K562 (cell line): Measurements from ENCODE around the gene SATB2. TPM values are rescaled to one million over a fixed set of nuclear protein-coding genes. Genes with fewer than 3 reads are reported as not detected.

Experiments
- BCOR ChIP-seq: fragments of 450-650 bp; IDR thresholded peaks from 2 replicates; pipeline ENCODE4 v1.6.1; 2016
- CEBPB ChIP-seq: fragments of 450-650 bp; IDR thresholded peaks from 2 replicates; pipeline ENCODE4 v1.6.1; 2016; ENCODE audit warnings: missing genetic modification characterization, missing compliant biosample characterization
- EP300 ChIP-seq: IDR thresholded peaks from 2 replicates; pipeline ENCODE4 v1.6.1; 2012; ENCODE audit warnings: low read length, improper control_type of control experiment
- EZH2 ChIP-seq: IDR thresholded peaks from 2 replicates; pipeline ENCODE4 v1.6.1; 2012; ENCODE audit warnings: low read depth, mild to moderate bottlenecking, inconsistent platforms, low read length, borderline replicate concordance
- GABPB1 ChIP-seq: sonication (generic); formaldehyde crosslinking; IDR thresholded peaks from 2 replicates; pipeline ENCODE4 v1.8.0; 2022; ENCODE audit warnings: mild to moderate bottlenecking, missing genetic modification reagents
- KLF1 ChIP-seq: fragments of 450-650 bp; IDR thresholded peaks from 2 replicates; pipeline ENCODE4 v1.6.1; 2016; ENCODE audit warnings: missing genetic modification characterization, missing compliant biosample characterization
- KLF6 ChIP-seq: fragments of 250-450 bp; sonication (Bioruptor Pico); IDR thresholded peaks from 2 replicates; pipeline ENCODE4 v1.4.0; 2020; ENCODE audit warnings: mild to moderate bottlenecking, moderate library complexity, borderline replicate concordance
- NCOA4 ChIP-seq: fragments of 450-650 bp; IDR thresholded peaks from 2 replicates; pipeline ENCODE4 v1.6.1; 2018; ENCODE audit warnings: mild to moderate bottlenecking; ENCODE audit not compliant: partially characterized antibody
- POLR2B ChIP-seq: fragments of 450-650 bp; IDR thresholded peaks from 2 replicates; pipeline ENCODE4 v1.6.1; 2018; ENCODE audit warnings: low read depth; ENCODE audit not compliant: partially characterized antibody
- RAD21 ChIP-seq, 2 experiments: fragments of 250-450 bp in 1 of 2; fragments of 450-650 bp in 1 of 2; sonication (Bioruptor Pico) in 1 of 2; formaldehyde crosslinking in 1 of 2; IDR thresholded peaks in 1 of 2; conservative IDR thresholded peaks in 1 of 2; 2 replicates each; pipeline versions ENCODE4 v1.4.0 to v1.8.0; 2020 to 2022; ENCODE audit warnings: mild to moderate bottlenecking in 2 of 2, moderate library complexity in 1 of 2
- RB1 ChIP-seq: fragments of 450-650 bp; IDR thresholded peaks from 2 replicates; pipeline ENCODE4 v1.6.1; 2017; ENCODE audit warnings: low read depth, mild to moderate bottlenecking
- RBFOX2 ChIP-seq: fragments of 200-400 bp; formaldehyde crosslinking; IDR thresholded peaks from 2 replicates; pipeline ENCODE4 v1.6.1; 2017; ENCODE audit warnings: low read depth, mild to moderate bottlenecking, low read length, moderate library complexity
- SMAD2 ChIP-seq: fragments of 150-350 bp; IDR thresholded peaks from 2 replicates; pipeline ENCODE4 v1.6.1; 2014; ENCODE audit warnings: low read depth, mild to moderate bottlenecking, low read length
- TAL1 ChIP-seq: fragments of 450-650 bp; IDR thresholded peaks from 2 replicates; pipeline ENCODE4 v1.6.1; 2016; ENCODE audit warnings: mild to moderate bottlenecking
- ZC3H11A ChIP-seq: IDR thresholded peaks from 2 replicates; pipeline ENCODE4 v1.6.1; 2012; ENCODE audit warnings: low read depth, low read length, improper control_type of control experiment
- ZKSCAN1 ChIP-seq: fragments of 150-350 bp; IDR thresholded peaks from 2 replicates; pipeline ENCODE4 v1.6.1; 2016; ENCODE audit warnings: low read depth, low read length
- ZNF436 ChIP-seq: fragments of 250-450, 450-650 bp; sonication (Bioruptor Pico); formaldehyde crosslinking; IDR thresholded peaks from 2 replicates; pipeline ENCODE4 v1.7.0; 2020; ENCODE audit warnings: mild to moderate bottlenecking
- ZNF561 ChIP-seq: fragments of 450-650 bp; formaldehyde crosslinking; conservative IDR thresholded peaks from 2 replicates; pipeline ENCODE4 v1.4.0; 2020; ENCODE audit warnings: mild to moderate bottlenecking, moderate library complexity
- polyA plus RNA-seq, 8 experiments: library from polyadenylated mRNA; depleted of rRNA in 4 of 8; stranded (reverse) in 5 of 8; unstranded in 3 of 8; fragments of >200 nt; fragmentation: Nextera tagmentation in 2 of 8; fragmentation: Illumina TruSeq in 1 of 8; extraction: Ambion mirVana in 2 of 8; extraction: Trizol in 1 of 8; gene quantifications; 2 replicates each; pipeline versions ENCODE4 v1.2.1 to v1.2.3, GENCODE V29; 2011 to 2014; ENCODE audit warnings: inconsistent platforms in 1 of 8, missing spikeins in 1 of 8
- total RNA-seq, 7 experiments: library from RNA; depleted of rRNA in 6 of 7; stranded (reverse); fragments of >200 nt in 6 of 7; fragmentation: Illumina TruSeq in 2 of 7; extraction: Trizol in 2 of 7; gene quantifications; 2 replicates each; pipeline versions ENCODE4 v1.2.1 to v1.2.3, GENCODE V29; 2011 to 2021; ENCODE audit warnings: low replicate concordance in 1 of 7
- TF ChIP-seq, protein P1 (sequence below): sonication (generic); formaldehyde crosslinking; IDR thresholded peaks from 2 replicates; pipeline ENCODE4 v1.8.0; 2023; ENCODE audit warnings: missing genetic modification reagents, mild to moderate bottlenecking, borderline replicate concordance
- TF ChIP-seq, protein P2 (sequence below): sonication (generic); formaldehyde crosslinking; IDR thresholded peaks from 2 replicates; pipeline ENCODE4 v1.8.0; 2023; ENCODE audit warnings: mild to moderate bottlenecking, missing genetic modification reagents
- TF ChIP-seq, protein P3 (sequence below): fragments of 450-650 bp; IDR thresholded peaks from 2 replicates; pipeline ENCODE4 v1.6.1; 2014; ENCODE audit warnings: low read depth, mild to moderate bottlenecking, moderate library complexity, borderline replicate concordance

The SATB2 gene
- total and polyA plus RNA-seq, 9 of the 15 experiments (the other 6 are each of a cell fraction or from before 2014, with no cell fraction given) = 4.5 to 34.0 (median 15.1) TPM

DNA sequence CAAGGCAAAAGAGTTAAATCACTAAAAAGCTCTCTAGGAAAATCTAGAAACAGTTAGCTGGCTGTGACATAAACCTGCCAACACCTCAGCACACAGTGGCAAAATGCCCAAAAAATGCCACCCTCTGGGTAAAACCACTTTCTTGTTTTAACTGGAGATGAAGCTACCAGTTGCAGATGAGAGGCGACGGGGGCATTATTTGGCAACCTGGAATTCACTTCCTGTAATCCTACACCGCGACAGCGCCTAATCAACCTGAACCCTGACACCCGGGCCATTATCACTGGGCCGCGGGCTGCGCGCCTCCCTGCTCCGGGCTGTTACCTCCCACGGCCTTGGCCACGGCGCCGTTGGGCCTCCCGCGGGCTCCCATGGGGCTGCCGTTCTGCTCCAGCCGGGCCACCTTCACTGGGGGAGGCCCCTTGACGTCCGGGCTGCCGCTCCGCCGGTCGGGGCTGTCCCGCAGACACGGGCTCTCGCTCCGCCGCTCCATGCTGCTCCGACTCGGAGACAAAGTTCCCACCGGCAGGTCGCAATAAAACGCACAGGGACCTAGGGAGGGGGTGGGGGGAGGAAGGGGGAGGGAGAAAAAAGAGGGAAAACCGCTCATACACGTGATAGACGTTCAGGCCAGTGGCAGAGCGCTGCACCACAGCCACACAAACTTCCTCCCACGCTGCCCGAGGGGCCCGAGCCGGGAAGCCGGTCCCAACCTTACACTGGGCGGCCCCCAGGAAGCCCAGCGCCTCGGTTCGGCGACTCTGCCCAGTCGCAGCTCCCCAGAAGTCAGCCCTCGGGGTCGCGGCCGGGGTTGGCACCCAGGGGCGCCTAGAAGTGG lies 2.0 kb downstream of the SATB2 start (continued):
- TF ChIP-seq EP300 = peak; percentile 87
- no peak for TF ChIP-seq ZC3H11A
- no peak for TF ChIP-seq ZNF436 (CRISPR knock-in tag)
- TF ChIP-seq, protein P1, sequence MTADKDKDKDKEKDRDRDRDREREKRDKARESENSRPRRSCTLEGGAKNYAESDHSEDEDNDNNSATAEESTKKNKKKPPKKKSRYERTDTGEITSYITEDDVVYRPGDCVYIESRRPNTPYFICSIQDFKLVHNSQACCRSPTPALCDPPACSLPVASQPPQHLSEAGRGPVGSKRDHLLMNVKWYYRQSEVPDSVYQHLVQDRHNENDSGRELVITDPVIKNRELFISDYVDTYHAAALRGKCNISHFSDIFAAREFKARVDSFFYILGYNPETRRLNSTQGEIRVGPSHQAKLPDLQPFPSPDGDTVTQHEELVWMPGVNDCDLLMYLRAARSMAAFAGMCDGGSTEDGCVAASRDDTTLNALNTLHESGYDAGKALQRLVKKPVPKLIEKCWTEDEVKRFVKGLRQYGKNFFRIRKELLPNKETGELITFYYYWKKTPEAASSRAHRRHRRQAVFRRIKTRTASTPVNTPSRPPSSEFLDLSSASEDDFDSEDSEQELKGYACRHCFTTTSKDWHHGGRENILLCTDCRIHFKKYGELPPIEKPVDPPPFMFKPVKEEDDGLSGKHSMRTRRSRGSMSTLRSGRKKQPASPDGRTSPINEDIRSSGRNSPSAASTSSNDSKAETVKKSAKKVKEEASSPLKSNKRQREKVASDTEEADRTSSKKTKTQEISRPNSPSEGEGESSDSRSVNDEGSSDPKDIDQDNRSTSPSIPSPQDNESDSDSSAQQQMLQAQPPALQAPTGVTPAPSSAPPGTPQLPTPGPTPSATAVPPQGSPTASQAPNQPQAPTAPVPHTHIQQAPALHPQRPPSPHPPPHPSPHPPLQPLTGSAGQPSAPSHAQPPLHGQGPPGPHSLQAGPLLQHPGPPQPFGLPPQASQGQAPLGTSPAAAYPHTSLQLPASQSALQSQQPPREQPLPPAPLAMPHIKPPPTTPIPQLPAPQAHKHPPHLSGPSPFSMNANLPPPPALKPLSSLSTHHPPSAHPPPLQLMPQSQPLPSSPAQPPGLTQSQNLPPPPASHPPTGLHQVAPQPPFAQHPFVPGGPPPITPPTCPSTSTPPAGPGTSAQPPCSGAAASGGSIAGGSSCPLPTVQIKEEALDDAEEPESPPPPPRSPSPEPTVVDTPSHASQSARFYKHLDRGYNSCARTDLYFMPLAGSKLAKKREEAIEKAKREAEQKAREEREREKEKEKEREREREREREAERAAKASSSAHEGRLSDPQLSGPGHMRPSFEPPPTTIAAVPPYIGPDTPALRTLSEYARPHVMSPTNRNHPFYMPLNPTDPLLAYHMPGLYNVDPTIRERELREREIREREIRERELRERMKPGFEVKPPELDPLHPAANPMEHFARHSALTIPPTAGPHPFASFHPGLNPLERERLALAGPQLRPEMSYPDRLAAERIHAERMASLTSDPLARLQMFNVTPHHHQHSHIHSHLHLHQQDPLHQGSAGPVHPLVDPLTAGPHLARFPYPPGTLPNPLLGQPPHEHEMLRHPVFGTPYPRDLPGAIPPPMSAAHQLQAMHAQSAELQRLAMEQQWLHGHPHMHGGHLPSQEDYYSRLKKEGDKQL (CRISPR knock-in tag) = no peak
- no peak for TF ChIP-seq NCOA4
- TF ChIP-seq RB1 = peak; percentile 54; the same call in 1 of the 2 replicates
- TF ChIP-seq EZH2 = no peak
- TF ChIP-seq, protein P2, sequence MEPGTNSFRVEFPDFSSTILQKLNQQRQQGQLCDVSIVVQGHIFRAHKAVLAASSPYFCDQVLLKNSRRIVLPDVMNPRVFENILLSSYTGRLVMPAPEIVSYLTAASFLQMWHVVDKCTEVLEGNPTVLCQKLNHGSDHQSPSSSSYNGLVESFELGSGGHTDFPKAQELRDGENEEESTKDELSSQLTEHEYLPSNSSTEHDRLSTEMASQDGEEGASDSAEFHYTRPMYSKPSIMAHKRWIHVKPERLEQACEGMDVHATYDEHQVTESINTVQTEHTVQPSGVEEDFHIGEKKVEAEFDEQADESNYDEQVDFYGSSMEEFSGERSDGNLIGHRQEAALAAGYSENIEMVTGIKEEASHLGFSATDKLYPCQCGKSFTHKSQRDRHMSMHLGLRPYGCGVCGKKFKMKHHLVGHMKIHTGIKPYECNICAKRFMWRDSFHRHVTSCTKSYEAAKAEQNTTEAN (CRISPR knock-in tag) = no peak
- no peak for TF ChIP-seq KLF1
- 0 out of 2 replicates have a peak, but pooled peaks have one; percentile 21 for TF ChIP-seq GABPB1 (CRISPR knock-in tag)
- TF ChIP-seq ZNF561 (CRISPR knock-in tag) = no peak
- TF ChIP-seq TAL1 = peak; percentile 61; the same call in 1 of the 2 replicates
- 0 out of 2 replicates have a peak, but pooled peaks have one; percentile 15 for TF ChIP-seq ZKSCAN1
- peak; percentile 27; the same call in 1 of the 2 replicates for TF ChIP-seq BCOR
- peak; percentile 83 for TF ChIP-seq CEBPB (tag)
- TF ChIP-seq, protein P3, sequence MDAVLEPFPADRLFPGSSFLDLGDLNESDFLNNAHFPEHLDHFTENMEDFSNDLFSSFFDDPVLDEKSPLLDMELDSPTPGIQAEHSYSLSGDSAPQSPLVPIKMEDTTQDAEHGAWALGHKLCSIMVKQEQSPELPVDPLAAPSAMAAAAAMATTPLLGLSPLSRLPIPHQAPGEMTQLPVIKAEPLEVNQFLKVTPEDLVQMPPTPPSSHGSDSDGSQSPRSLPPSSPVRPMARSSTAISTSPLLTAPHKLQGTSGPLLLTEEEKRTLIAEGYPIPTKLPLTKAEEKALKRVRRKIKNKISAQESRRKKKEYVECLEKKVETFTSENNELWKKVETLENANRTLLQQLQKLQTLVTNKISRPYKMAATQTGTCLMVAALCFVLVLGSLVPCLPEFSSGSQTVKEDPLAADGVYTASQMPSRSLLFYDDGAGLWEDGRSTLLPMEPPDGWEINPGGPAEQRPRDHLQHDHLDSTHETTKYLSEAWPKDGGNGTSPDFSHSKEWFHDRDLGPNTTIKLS = 0 out of 2 replicates have a peak, but pooled peaks have one; percentile 30
- no peak for TF ChIP-seq POLR2B
- peak; percentile 90 for TF ChIP-seq RBFOX2
- no peak for TF ChIP-seq KLF6 (CRISPR knock-in tag)
- no peak for TF ChIP-seq RAD21 (CRISPR knock-in tag; conservative IDR thresholded peaks at IDR 0.05 in 1 of 2, IDR thresholded peaks at IDR 0.05 in 1 of 2)
- TF ChIP-seq SMAD2 = no peak
